Lower leg skin (tissue), 4 donors: ENCODE data around the gene E2F2. TPM values are rescaled to one million over a fixed set of nuclear protein-coding genes. Genes with fewer than 3 reads are reported as not detected.

Experiments
- DNase-seq, 2 donors: peaks; one replicate each; pipeline ENCODE4 v3.0.0-alpha.2; 2019; ENCODE audit warnings: low spot score in 2 of 2
- H3K4me3 ChIP-seq: fragments of 200-600 bp; sonication (generic); 2 replicates; pipeline ENCODE4 v1.5.1; 2017; ENCODE audit warnings: mild to moderate bottlenecking, low read depth; ENCODE audit not compliant: poor library complexity, severe bottlenecking
- CTCF ChIP-seq, 3 donors: fragments of 450-650 bp; IDR thresholded peaks; one replicate each; pipeline ENCODE4 v1.5.1; 2016; ENCODE audit warnings: antibody characterized with exemption in 3 of 3, mild to moderate bottlenecking in 3 of 3, moderate library complexity in 2 of 3
- POLR2A ChIP-seq, 2 donors: fragments of 450-650 bp; IDR thresholded peaks; one replicate each; pipeline ENCODE4 v1.6.1; 2016 to 2017; ENCODE audit warnings: antibody characterized with exemption in 2 of 2, mild to moderate bottlenecking in 1 of 2, moderate library complexity in 1 of 2
- WGBS, 2 donors: methylation state at CpG; one replicate each; pipeline ENCODE4 v1.1.5; 2018; 5-methylcytosine and 5-hydroxymethylcytosine counted together
- intact Hi-C: fragments of 100-400 bp; cut with DNase I; formaldehyde crosslinking; loops from one replicate; pipeline ENCODE4 v1.15.0; 2023; ENCODE audit warnings: low total_unique reads
- total RNA-seq, 4 donors: library from RNA; depleted of rRNA; stranded (reverse); fragments of >200 nt; gene quantifications; one replicate each; pipeline ENCODE4 v1.1.0, GENCODE V29; 2016

The E2F2 gene
- total RNA-seq, 4 donors from 2014 or later: 6.0 to 12.1 (median 9.0) TPM

- no peak for DNase-seq
- H3K4me3 ChIP-seq: no peak overlapping the region
- intact Hi-C loops: no loop called here
- 82 to 83% methylated on average over 5 of the region's 5 CpGs for WGBS, 2 donors
- TF ChIP-seq CTCF (IDR thresholded peaks at IDR 0.05) (no peak), POLR2A (IDR thresholded peaks at IDR 0.05) (no peak)
These were observed 5.3 kb downstream of the E2F2 start for GRCh38 chr1:23525558-23526250.

GRCh38 chr1:23524716-23525401 is 6.2 kb downstream of the E2F2 start:
- TF ChIP-seq CTCF (IDR thresholded peaks at IDR 0.05): no peak
- TF ChIP-seq POLR2A (IDR thresholded peaks at IDR 0.05): no peak
- WGBS, 2 donors: 17 to 32% methylated on average over 7 to 8 of the region's 9 CpGs
- DNase-seq: no peak
- intact Hi-C loops: no loop called here
- H3K4me3 ChIP-seq: no peak overlapping the region

- no peak for DNase-seq
- intact Hi-C loops: no loop called here
- 56 to 59% methylated on average over 3 of the region's 3 CpGs for WGBS, 2 donors
- no peak for TF ChIP-seq POLR2A (IDR thresholded peaks at IDR 0.05)
- TF ChIP-seq CTCF (IDR thresholded peaks at IDR 0.05): no peak
- H3K4me3 ChIP-seq: no peak overlapping the region
These were observed 6.9 kb downstream of the E2F2 start for GRCh38 chr1:23524163-23524562.

- no peak for DNase-seq
- intact Hi-C loops: no loop called here
- no peak overlapping the region for H3K4me3 ChIP-seq
- TF ChIP-seq CTCF (IDR thresholded peaks at IDR 0.05): no peak
- no peak for TF ChIP-seq POLR2A (IDR thresholded peaks at IDR 0.05)
- WGBS, 2 donors: 76 to 82% methylated on average over 7 of the region's 7 CpGs
These were observed 8.6 kb downstream of the E2F2 start for GRCh38 chr1:23522244-23522982.

- 95% methylated on average over 15 to 16 of the region's 16 CpGs for WGBS, 2 donors
- H3K4me3 ChIP-seq: no peak overlapping the region
- no peak for DNase-seq
- TF ChIP-seq POLR2A (IDR thresholded peaks at IDR 0.05) (no peak), CTCF (IDR thresholded peaks at IDR 0.05) (no peak)
- intact Hi-C loops: no loop called here
These were observed 9.4 kb downstream of the E2F2 start for GRCh38 chr1:23521588-23521987.
